Activated gamma-delta T cell treated with Interleukin-2 at 50 U/mL for 16 hours (primary cell): ENCODE results near the gene CFAP61.
A peak's percentile ranks its signal among the peaks of the same experiment; 100 is the strongest.
"Not testable (repeated sequence)": the region's sequence is repeated elsewhere in the genome, so short reads cannot be mapped to it uniquely, and the experiment has no call there.

Experiments used
- DNase-seq: peaks from one replicate; pipeline ENCODE4 v3.0.0-alpha.2; 2020

The CFAP61 gene

DNA sequence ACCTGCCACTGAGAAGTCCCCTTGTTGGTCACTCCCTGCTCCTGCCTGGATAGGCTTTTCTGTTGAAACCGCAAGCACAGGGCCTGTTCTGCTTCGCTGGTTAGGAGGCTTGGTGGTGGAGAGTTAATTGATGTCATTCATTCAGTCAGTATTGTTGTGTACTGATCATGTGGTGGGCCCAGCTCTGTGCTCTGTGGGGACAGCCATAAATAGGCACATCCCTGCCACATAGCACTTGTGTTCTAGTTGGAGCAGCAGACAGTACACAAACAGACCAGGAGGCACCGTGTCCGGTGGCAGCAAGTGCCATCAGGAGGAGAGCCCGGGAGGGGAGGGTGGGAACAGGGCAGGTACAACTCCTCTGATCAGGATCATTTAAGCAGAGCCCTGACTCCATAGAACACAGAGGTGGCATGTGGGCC, 160.4 kb downstream of the CFAP61 start:
- DNase-seq, result no peak

GRCh38 chr20:20213526-20214121, 161.3 kb downstream of the CFAP61 start:
- DNase-seq, result no peak

DNA sequence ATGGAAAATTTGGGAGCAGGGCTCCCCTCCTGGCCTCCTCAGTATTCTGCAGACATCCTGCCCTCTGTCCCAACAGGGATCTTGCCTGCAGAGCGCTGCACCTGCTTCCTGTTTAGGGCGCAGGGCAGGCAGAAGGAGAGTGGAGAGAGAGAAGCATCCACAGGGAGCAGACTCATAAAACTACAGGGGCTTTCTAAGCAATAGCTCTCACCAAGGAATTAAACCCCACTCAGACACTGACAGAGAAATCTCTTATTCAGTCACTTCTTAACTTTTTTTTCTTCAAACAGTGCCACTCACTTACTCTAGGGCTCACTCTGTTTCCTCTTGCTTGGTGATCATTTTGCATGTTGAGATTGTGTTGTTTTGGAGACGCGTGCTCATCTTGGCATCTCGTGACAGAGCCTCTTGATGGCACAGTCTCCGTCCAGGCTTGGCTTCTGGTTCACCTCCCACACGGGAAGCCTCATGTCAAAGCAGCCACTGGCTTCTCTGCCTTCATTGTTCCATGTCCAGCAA, 162.5 kb downstream of the CFAP61 start:
- DNase-seq, result no peak

- no peak for DNase-seq
Observed at GRCh38 chr20:20215976-20216727, 163.8 kb downstream of the CFAP61 start.

DNA sequence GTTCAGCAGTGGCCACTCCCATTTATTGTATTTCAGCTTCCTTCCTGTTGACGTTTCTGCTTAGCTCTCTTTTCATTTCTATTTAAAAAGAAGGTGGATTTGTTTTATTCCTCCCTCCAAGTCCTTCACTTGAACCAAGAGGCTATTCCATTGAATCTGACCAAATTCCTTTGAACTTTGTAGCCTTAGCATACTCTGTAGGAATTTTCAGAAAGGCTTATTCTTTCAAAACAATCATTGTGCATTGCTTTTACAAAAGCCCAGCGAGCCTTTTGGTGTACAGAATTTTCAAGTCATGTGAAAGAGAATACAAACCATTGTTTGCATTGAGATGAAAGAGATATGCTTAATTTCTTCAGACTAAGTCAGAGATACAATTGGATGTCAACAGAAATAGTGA, 164.6 kb downstream of the CFAP61 start:
- no peak for DNase-seq

DNA sequence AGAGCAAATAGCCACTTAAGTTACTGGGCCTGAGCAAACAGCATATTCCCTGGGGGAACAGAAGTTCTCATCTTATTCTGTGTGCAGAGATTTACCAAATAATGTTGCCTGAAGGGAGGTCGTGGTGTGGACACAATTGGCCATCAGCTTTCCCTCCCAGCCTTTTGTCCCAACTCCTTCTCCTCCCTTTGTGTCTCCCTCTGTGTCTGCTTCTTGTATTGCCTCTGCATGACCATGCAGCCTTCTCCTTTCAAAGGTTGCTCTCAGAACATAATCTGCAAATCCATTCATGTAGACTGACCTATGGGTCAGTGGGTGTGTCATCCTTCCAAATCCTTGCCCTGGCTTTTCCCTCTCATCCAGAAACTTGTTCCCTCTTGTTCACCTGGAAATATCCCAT, 165.3 kb downstream of the CFAP61 start:
- DNase-seq, result no peak

DNA sequence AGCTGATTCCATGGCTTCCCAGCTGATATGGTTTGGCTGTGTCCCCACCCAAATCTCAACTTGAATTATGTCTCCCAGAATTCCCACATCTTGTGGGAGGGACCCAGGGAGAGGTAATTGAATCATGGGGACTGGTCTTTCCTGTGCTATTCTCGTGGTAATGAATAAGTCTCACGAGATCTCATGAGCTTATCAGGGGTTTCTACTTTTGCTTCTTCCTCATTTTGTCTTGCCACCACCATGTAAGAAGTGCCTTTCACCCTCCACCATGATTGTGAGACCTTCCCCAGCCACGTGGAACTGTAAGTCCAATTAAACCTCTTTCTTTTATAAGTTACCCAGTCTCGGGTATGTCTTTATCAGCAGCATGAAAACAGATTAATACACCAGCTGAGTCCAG, 165.8 kb downstream of the CFAP61 start:
- DNase-seq, result not testable (repeated sequence)

- DNase-seq, result no peak
Observed at GRCh38 chr20:20219016-20219415, 166.7 kb downstream of the CFAP61 start.

- no peak for DNase-seq
Observed at GRCh38 chr20:20220134-20220533, 167.8 kb downstream of the CFAP61 start.

GRCh38 chr20:20223981-20224380, 171.6 kb downstream of the CFAP61 start:
- DNase-seq, result no peak

DNA sequence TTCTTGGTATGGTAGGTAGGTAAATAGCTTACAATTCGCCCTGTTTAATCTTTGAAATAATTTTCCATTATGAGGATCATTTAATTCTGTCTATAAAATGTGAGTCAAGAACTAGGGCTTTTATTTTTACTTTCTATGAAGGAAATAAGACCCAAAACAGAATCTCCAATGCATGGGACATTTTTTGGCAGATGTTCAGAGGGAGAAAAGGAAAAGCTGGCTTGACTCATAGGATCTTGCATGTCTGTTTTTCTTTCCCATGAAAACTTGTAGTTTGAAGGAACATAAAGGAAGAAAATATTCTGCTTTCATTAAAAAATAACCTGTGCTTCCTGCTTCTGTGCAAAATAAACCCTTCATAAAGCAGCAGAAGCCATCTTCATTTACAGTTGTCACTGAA, 172.5 kb downstream of the CFAP61 start:
- DNase-seq, result no peak

DNA sequence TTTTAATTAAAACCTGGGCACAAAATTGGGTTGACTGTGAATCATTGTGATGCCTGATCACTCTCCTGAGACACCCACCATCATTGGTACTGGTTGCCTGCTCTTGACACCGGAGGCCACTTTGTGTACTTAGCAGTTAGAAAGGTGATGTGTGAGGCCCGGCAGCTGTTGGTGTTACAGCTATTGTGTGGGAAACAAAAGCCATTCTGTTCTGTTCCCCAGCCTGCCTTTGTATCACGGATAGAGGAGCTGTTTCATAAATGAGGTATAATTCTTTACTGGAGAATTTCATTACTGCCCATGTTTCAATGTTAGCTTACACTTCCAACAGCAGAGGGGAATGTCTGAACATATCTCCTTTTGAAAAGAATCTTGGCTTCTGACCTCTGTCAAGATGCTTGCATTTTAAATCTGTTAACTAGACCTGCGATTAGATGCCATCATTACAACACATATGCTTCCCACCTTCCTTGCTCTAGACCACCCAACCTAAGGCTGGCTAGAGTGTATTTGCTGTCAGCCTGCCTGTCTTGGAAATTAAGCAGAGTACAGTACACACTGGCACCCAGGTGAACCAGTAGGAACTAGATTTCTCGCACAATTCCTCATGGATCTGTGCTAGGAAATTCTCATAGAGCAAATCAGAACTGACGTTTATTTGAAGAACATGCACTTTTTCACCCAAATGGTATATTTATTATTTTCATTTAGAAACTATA, 173.2 kb downstream of the CFAP61 start:
- no peak for DNase-seq

DNA sequence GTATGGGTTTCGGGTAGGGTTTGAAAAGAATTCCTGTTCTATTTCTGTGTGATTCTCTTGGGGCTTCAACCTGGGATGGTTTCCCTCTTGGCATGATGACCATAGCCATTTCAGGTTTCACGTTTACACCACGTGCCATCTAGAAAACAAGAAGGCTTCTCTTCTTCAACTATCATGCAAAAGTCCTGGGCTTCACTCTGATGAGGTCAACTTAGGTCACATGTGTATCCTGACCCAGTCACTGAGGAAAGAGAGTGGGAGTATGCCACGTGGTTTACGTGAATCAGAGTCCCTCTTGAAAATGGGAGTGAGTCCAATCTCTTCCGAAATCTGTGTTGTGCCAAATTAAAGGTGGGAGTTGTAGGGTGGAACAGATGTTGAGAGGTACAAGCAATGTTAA, 174.2 kb downstream of the CFAP61 start:
- no peak for DNase-seq

- no peak for DNase-seq
Observed at GRCh38 chr20:20227013-20227571, 174.8 kb downstream of the CFAP61 start.

- DNase-seq, result no peak
Observed at GRCh38 chr20:20228351-20228750, 176.0 kb downstream of the CFAP61 start.

DNA sequence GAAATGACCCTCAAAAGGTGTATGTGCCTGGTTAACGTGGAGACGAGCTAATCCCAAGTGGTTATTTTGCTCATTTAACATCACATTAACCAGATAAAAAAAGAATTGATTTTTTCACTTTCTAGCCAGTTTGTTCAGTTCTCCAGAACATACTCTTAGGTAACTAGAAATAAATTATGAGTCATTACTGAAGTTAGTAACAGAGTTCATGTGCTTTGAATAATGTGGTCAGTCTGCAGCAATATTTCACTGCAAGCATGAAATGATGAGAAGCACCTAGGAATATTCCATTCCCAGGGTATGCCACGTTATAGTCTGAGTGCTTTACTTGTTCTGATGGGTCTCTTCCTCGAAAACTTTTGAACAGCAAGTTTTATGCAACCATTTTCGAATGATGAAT, 177.3 kb downstream of the CFAP61 start:
- no peak for DNase-seq

DNA sequence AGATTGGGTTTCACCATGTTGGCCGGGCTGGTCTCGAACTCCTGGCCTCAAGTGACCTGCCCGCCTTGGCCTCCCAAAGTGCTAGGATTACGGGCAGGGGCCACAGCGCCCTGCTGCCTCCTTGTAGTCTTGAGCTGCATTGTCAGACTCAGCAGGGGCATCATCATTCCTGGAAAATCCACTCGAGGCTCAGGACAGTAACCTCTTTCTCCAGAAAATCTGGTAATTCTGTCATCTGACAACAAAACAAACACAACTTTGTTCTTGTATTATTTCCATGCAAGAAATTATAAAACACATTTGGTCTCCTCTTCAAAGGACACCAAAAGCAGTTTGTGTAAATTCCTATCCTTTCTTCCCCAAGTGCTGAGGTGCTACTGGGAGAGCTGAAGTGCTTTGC, 178.4 kb downstream of the CFAP61 start:
- DNase-seq, result no peak

- no peak for DNase-seq
Observed at GRCh38 chr20:20231528-20232298, 179.4 kb downstream of the CFAP61 start.

- DNase-seq, result no peak
Observed at GRCh38 chr20:20233041-20233514, 180.7 kb downstream of the CFAP61 start.

DNA sequence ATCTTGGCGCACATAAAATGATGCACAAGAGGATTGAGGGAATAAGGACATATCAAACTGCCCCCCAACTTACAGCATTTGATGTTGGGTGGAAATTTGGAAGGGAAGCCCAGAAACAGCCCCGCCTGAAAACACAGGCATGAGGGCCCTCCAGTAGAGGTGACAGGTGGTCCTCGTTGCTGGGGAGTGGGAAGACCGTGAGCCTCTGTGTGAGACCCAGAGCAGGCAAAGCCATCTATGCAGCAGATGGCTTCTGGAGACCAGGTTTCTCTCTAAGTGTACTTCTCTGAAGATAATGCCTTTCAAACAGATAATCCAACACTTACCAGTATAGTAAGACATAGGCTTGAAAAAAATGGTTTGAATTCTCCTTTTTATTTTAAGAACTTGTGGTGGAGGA, 183.3 kb downstream of the CFAP61 start:
- DNase-seq, result no peak

DNA sequence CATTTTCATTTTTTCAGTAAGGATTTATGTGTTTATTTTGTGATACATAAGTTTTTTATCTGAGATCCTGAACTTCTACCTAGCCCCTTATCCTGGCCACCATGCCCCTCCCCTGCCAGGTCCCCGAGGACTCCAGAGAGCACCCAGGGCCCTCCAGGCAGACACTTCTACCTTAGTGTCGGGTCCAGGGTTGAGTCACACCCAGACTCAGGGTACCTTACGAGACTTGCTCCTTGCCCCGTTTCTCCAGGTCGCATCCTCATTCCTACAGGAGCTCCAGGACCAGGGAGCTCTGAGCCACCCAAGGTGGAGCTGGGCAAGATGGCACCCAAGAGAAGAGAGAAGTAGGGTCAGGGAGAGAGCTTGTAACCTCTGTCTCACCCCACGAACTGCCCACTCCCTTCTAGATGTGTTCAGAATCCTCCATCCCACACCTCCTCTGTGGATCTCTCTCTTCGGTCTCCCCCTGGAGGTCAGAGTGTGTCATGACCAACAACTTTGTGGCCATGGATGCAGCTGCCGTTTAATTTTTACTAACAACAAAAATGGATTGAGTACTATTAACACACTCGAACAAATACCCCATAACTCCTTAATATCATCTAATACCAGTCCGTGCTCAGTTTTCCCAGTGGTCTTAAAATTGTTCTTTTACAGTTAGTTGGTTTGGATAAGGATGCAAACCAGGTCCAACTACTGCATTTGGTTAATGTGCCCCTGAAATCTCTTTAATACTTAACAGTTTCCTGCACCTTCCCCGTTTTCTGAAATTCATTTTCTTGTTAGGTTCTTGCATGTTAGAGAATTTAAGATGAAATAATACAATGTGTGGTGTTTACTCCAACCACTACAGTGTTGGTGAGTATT, 185.0 kb downstream of the CFAP61 start:
- peak; percentile 13 for DNase-seq

DNA sequence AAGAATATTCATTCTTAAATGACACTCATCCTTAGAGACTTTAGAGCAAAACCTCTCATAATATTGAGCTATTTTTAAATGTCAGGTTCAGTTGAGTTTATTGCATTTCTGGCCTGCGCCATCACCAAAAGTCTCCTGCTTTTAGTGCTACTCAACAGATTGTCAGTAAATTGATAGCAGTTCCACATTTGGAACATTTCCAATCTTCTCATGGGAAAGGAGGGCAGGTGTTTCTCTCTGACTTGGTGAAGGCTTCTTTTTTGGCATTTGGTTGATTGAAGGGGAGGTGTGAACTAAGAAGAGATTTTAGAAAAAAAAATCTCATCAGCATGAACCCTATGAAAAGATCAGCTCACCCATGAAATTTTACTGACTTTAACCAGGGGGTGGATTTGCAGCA, 189.6 kb downstream of the CFAP61 start:
- no peak for DNase-seq
